HG02642 (cell line): ENCODE measurements around the gene CBLL1.

Source experiments
- ATAC-seq: cut with Tn5 transposase; IDR thresholded peaks from one replicate; pipeline ENCODE4 v1.9.1; 2021; ENCODE audit warnings: mild to moderate bottlenecking; ENCODE audit not compliant: unreplicated experiment, poor library complexity

The CBLL1 gene

GRCh38 chr7:107809179-107809578 is 65.2 kb downstream of the CBLL1 start:
- ATAC-seq = no peak

DNA sequence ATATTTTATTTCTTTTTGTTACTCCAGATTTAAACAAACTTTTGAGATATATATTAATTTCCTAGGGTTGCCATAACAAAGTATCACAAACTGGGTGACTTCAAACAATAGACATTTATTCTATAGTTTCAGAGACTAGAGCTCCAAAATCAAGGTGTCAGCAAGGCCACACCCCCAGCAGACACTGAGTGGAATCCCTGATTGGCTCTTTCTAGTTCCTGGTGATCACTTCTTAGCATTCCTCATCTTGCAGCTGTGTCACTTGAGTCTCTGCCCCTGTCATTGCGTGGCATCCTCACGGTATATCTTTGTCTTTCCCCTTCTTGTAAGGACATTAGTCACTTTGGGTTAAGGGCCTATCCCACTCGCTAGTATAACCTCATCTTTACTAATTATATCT is 66.7 kb downstream of the CBLL1 start:
- ATAC-seq = no peak
